Measurements from ENCODE around the gene GLG1.
A peak's percentile ranks its signal among the peaks of the same experiment; 100 is the strongest.
"Not testable (repeated sequence)": the region's sequence is repeated elsewhere in the genome, so short reads cannot be mapped to it uniquely, and the experiment has no call there.

Gene GLG1

DNA sequence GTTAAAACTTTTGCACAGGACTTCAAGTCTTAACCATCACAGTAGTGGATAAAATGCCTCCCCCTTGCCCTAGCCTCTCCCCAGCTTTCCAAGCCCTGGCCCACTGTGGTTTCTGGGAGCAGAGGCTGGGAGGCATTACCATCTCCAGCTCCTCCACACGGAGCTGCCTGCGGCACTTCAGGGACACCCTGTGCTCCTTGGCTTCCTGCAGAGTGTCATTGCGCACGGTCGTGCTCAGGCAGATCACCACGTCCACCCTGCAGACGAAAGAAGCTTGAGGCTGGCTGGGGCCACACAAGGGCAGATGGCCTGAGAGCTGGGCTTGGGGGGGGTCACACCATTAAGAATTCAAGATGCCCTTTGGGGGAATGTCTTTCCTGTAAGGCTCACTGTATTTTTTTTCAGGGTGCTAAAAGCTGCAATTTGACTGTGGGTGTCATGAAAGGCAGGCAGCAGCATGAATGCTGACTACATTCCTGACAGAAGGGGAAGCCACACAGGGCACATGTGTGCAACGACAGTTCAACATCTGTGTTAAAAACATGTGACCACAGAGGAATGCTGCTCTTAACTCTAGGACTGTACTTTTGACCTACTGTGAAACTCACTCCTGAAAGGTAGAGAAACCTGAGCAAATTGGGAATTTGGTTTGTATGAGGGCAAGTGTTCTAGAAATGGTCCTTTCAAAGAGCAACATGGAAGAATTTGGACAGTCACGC, 137.9 kb downstream of the GLG1 start:
- DNase-seq = no peak

DNA sequence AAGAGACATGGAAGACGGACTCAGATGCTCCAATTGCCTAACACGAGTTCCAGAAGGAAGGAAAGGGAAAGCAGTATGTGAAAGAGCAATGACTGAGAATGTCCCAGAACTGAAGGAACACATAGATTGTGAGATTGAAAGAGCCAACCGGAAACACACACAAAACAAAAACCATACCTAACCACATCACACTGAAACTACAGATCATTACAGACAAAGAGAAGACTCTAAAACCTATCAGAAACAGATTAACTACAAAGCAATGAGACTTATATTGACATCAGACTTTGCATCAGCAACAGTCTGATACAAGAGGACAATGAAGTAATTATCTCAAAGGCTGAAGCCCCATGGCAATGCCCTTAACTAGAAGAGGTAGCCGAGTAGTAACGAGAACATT, 140.0 kb downstream of the GLG1 start:
- DNase-seq = no peak

DNA sequence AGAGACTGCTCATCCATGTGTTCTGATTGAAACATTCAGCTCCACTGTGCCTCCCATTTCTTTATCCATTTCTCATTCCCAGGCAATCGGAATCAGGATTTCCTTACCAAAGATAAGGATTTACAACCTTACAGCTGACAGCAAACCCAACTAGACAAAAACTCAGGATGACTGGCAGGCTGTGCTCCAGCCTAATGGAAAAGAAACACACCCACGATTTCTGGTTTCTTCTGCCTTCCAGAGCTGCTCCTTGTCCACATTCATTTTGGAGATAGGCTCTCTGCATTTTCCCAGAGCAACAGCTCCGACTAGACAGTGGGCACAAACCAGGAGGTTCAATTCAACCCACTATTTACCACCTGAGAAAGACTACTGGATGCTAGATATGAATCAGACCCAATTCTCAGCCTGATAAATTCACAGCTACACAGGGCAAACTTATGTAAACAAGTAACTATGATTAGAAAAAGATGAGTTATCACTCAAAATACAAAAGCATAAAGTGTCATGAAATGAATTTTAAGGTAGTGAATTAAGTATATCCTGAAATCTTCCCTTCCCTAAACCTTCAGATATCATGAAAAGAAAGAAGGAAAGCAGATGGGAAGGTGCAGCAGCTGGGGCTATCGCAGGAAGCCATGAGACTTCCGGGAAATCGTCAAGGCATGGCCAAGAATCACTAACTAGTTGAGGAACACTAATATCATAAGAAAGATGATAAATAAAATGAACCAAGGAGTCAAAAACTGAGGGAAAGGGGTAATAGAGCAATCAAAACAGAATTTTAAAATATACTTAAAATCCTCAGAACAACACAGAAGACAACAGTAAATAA, 140.8 kb downstream of the GLG1 start:
- no peak for DNase-seq

DNA sequence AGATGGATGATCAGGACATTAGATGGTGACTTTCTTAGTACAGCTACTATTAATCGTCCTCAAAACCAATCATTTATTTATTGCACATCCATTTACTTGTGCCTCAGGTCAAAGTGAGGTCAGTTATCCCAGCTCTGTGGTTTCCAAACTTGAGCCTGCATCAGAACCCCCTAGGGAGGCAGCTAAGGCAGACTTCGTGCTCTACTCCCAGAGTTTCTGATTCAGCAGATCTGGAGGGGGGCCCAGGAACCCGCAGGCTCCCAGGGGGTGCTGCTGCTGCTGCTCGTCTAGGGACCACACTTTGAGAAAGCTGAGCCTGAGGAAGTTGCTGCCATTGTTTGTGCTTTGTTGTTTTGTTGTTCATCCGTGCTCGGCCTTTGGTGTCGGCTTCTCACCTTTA, 141.6 kb downstream of the GLG1 start:
- DNase-seq = no peak

DNA sequence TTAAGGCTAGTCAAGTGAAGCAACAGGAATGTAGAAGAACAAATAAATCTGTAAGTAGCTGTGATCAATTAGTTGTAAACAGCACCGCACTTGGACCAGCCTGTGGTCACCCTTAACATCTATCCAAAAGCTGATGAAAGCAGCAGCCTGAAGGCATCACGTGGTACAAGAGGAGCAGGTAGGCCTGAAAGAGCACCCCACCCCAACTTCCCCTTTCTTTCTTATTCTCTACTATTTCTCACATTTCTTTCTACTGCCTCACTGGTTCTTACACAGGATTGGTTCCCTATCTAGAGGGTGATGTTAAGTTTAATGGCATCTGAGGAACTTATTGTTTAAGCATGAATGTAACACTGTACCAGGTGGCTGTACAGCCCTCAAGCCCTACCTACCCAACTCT, 143.0 kb downstream of the GLG1 start:
- peak; percentile 14 for DNase-seq

DNA sequence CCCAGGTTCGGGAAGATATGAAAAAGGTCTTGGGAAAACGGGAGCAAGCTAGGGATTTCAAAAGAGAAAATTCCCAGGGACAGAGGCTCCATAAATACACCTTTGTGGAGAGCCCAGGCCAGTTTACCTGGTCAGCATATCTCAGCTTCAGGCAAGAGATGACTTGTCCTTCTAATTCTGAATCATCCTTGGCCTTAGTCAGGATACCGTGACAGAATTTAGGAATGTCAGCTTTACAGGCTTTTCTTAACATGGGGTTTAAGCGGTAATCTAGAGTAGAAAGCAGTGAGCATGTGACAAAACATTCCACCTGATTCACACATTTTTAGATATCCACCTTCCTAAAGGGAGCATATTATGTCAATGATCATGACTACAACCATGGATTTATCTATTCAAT, 144.6 kb downstream of the GLG1 start:
- DNase-seq = no peak

DNA sequence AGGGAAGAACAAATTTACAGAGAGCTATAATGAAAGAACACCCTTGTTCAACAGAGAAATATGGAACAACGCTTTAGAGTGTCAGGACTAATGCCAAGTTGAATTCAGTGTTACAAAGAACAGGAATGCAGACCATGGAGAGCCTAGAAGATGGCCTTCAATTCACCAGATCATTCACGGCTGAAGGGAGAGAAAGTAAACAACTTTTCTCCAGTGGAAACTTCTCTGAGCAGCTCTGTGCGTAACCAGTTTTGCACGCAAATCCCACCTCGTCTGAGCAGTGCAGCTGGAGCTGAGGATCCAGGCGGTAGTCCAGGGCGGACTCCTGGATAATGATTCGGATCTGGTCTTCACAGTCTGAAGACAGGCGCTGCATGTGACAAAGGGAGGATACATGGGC, 145.1 kb downstream of the GLG1 start:
- DNase-seq = no peak

DNA sequence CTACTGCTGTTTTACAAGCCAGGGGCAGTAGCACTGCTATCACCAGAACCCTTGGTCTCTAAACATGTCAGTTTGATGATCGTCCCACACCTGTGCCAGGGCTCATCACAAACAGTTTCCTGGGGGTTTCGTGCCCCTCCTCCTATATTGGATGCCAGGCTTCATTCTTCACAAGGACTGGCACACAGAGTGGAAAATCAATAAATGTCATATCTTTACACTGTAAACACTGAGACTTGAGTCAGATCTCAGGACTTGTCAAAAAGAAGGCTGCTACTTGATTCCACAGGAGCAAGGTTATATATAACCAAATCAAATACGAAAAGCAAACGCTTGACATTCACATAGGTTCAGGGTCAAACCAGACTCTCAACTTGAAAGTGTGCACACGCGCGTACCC, 146.4 kb downstream of the GLG1 start:
- no peak for DNase-seq

DNA sequence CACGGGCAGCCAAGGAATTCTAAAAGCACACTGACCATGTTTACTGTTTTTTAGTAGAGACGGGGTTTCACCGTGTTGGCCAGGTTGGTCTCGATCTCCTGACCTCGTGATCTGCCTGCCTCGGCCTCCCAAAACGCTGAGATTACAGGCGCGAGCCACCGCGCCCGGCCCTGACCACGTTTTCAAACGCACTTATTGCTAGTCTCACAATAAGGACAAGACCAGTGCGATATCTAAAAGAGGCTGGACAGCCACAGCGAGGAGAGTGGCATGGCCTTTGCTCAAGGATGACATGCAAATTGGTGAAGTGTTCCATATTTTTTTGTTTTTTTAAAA, 150.7 kb downstream of the GLG1 start:
- DNase-seq = no peak

DNA sequence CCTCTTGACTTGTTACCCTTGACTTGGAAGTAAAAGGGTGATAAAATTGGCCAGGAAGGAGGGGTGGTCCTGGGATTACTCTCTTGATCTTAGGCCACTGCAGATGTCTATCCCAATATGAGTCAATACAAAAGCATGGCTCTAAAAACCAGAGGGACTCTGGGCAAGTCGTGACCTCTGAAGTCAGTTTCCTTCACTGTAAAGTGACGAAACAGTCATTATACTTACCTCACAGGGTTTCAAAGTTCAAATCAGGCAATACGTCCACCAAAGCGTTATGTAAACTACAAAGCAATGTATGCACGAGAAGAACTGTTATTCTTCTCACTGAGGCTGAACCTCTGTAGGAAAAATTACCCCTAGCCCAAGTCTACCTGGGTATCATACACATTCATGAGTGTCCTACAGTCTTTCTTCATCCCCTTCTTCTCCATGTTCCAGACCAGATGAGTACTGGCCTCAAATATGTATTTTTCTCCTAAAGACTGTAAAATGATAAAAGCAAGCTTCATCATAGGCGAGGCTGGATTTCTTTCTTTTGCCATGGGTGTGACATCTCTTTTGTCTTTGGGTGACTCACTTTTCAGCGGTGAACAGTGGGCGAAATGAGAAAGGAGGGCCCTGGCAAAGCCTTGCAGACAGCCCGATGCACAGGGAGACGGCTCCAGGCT, 151.2 kb downstream of the GLG1 start:
- DNase-seq = no peak

DNA sequence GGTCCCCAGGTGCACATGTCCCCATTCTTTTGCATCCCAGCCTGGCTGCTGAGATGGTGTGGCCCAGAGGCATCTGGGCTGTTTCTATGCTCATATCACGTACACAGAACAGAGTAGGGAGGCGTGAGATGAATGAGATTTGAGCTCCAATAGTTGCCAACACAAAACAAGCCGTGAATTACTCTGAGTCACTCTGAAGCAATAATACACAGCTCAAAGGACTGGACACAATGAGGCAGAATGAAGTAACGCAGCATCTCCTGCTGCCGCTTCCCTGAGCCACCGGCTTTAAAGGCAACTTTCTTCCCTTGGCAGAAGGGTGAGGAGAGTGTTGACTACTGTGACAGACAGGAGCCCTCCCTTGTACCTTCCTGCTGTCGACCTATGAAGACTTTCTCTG, 151.7 kb downstream of the GLG1 start:
- DNase-seq = no peak

DNA sequence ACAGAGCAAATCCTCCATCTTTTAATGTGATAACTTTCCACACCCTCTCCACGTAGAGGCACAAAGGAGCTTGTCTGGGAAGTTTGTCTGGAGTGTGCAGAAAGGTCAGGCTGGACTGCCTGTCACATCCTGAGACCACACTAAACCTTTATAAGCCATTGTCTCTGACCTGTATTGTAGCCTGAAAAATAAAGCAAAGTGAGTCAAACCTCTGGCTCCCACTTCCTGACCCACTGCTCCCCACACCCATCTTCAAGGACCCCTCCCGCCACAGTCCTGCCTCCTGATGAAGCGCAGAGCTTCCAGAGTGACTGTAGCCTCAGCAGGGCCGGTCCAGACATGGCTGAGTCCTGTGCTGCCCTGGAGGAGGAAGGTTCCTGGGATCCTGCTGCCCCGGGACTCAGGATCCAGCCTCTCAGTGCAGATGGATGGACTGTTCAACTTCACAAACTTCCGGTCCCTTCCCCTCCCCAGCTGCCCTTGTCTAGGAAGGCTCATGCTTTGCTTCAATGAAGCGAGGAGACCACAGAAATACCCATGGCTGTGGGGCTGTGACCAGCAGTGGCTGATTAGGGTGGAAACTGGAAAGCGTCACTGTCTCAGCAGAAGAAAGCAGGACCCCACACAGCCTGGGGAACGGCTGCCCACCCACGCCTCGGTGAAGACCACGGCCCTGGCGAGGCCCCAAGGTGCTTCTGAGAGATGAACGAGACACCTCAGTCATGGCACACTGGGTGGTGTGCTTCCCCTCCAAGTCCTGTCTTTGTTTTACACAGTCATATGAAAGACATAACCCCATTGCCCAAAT, 154.8 kb downstream of the GLG1 start:
- no peak for DNase-seq

DNA sequence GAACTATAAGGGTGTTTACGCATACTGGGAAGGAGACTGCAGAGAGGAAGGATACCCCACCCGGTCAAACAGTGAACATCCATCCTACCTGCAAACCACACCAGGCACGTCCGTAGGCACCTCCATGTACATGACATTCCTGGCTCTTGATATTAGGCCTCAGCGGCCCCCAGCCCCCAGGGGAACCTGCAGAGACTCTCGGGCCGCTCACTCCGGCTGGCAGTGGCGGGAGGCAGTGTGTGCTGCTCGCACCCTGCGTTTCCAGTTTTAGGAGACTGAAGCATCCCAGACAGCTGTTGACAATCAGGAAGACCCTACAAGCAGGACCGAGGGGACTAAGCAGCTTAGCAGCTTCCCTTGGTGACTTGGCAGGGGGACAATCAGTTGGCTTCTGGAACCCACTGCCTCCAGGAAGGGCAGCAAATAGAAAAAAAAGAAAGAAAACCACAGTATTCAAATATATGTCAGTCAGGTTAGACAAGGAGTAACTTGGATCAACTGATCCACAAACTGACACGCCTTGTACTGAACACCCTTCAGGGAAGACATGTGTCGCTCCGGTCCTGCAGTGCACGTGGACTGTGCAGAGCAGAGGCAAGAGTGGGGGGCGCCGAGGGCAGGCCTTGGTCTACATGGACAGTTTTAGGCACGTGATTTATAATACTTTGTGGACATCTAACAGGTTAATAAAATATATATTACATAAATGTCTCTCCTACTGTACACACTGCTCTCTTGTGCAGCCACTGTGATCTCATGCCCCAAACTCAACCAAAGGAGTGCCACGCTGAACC, 155.8 kb downstream of the GLG1 start:
- DNase-seq = no peak

DNA sequence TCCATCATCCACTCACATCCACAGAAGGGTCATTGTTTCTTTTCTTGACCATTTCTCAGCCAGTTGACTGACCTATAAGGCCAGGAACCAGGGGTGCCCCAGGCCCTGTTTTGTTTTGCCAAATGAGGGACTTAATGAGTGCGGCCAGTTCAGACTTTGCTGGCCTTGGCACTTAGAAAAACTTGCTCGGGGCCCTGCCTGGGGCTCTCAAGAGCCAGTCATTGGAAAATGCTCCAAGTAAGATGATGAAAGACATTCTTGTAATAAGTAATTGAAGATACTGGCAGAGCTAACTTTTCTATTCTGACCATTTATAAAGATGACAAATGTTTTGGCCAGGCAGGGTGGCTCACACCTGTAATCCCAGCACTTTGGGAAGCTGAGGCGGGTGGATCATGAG, 156.7 kb downstream of the GLG1 start:
- no peak for DNase-seq

DNA sequence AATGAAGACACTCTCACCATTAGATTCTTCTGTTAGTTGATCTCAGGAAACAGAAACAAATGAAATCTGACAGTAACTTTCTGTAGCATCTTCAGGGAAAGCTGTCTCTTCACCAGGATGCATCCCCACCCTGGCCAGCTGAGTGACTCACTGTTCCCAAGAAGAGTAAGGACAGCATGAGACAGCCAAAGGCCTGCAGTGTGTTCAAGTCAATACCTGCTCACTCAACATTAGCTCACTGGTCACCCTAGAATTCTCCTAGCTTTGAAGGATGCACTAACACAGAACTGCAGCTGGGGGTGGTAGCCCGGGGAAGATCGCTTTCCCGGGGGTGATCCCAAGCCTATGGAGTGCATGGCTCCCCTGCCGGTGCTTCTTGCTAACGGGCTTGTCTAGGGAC, 157.4 kb downstream of the GLG1 start:
- no peak for DNase-seq

DNA sequence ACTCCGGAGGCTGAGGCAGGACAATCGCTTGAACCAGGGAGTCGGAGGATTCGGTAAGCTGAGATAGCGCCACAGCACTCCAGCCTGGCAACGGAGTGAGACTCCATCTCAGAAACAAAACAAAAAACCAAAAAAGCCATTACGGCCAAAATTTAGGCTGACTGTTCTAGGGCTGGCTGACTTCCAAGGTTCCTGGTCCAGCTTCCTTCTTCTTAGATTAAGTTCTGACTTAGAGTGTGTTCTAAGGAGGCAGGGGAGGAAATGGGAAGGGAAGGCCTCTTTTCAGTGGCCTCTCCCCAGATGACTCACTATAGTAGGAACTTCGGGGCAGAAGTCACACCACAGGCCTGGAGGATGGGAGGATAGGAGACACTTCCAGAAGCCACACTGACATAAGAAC, 157.9 kb downstream of the GLG1 start:
- DNase-seq = no peak

DNA sequence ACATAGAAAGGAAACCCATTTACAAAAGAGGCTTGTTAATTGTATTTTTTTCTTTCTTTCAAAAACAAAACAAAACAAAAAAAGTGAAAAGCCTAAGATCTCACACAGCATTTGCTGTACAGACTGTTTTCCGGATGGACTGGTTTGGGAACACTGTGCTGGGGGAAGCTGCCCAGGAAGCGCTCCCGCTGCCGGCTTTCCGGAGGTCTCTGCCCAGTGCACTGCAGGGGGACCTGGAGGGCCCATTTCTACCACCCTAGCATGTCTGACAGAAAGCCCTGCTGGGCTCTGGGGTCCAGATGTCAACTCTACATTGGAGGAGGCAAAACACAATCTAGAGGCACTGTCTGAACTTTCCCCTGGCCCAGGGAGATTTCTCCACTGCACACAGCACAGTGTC, 159.3 kb downstream of the GLG1 start:
- no peak for DNase-seq

DNA sequence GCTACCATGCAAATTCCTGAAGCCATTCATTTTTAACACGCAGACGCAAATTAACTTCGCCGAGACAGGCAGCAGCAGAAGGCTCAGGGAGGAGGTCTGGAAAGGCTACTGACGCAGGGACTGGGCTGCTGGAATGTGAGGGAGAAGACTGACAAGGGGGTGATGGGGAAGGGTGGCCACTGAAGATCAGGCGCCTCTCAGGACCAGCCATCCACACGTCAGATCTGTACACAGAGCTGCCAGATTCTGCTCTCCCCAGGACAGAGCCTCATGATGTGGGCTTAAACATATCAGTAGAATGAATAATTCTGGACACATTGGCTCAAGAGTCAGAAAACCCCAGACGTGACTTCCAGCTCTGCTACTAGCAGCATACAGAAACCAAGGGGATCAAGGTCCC, 160.0 kb downstream of the GLG1 start:
- no peak for DNase-seq

DNA sequence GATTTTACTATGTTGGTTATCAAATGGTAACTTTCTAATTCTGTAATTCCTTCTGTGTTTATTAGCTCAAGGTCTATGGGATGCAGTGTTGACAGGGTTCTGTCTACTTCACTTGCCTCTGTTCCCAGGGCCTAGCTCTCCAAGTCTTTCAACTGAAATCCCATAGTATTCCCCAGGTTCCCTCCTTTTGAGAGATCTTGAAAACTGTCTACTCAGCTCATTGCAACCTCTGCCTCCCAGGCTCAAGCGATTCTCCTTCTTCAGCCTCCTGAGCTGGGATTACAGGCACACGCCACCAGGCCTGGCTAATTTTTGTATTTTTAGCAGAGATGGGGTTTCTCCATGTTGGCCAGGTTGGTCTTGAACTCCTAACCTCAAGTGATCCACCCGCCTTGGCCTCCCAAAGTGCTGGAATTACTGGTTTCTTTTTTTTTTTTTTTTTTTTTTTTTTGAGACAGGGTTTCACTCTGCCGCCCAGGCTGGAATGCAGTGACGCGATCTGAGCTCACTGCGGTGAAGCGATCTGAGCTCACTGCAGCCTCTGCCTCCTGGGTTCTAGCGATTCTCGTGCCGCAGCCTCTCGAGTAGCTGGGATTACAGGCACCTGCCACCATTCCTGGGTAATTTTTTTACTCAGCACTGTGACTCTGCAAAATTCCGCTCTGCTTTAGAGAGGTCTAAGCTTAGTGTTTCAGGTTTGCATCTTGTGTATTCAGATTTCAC, 163.1 kb downstream of the GLG1 start:
- DNase-seq = not testable (repeated sequence)

DNA sequence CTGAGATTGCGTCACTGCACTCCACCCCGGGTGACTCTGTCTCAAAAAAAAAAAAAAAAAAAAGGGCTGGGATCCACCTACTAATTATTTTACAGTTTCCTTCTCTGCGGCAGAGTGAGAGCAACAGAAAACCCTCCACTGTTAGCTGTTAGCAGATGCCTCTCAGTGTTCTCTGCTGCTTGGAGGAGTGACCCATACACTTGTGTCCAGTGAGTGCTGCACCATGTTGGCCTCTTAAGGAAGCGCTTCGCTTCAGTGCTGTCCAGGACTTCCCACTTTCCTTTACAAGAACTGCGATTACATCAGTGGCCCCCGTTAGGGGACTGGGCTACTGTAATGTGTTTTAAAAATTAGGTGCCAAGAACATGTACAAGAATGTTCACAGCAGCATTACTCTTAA, 167.2 kb downstream of the GLG1 start:
- no peak for DNase-seq

DNA sequence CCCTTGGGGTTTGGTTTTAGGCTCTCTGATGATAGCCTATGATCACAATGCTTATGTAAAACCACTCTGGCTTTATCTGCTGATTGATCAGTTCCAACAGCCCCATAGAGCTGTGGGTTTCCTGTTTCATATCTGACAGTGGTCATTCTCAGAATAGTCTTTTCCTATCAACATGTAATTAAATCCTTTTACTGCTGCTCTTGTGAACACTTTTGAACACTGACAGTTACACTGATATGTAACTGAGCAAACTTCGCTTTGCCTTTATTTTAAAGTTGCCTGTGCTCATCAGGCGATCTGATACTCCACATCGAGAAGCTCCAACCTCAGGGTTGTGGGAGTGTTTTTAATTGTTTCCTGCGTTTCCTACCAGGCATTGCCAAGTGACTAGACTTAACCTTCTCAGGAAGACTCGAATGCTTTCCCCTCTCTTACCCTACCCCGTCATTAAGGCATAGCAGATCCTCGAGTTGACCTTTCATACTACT, 168.4 kb downstream of the GLG1 start:
- DNase-seq = no peak

DNA sequence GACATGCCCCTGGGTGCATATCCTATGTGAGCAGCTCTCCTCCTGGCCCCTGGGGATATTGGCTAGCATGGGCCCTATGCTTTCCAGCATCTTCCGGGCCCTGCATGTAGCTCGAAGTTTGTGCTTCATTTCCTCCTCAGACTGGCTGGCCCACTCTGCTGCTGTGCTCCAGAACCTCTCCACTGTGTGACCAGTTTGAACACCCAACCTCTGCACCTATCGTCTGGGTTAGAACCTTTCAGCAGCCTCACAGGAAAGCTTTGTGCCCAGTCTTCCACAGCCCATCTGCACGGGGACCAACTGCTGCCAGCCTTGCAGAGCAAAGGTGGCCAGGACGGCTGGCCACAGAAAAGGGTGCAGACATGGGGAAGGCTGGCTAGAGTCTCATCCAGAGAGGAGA, 175.4 kb downstream of the GLG1 start:
- DNase-seq = no peak
